HEK293 (cell line): Measurements from ENCODE around the gene TMEM220.

Experiments
- CTCF ChIP-seq: fragments of 450-650 bp; formaldehyde crosslinking; IDR thresholded peaks from 2 replicates; pipeline ENCODE4 v1.5.1; 2016; ENCODE audit warnings: missing biosample characterization, missing genetic modification characterization
- GLIS1 ChIP-seq: fragments of 450-650 bp; formaldehyde crosslinking; IDR thresholded peaks from 2 replicates; pipeline ENCODE4 v1.5.1; 2016; ENCODE audit warnings: missing biosample characterization, missing genetic modification characterization
- IKZF3 ChIP-seq: fragments of 450-650 bp; IDR thresholded peaks from 2 replicates; pipeline ENCODE4 v1.5.0; 2018; ENCODE audit warnings: missing biosample characterization, mild to moderate bottlenecking, missing genetic modification characterization, moderate library complexity
- PRDM6 ChIP-seq: fragments of 450-650 bp; formaldehyde crosslinking; IDR thresholded peaks from 2 replicates; pipeline ENCODE4 v1.5.1; 2017; ENCODE audit warnings: missing biosample characterization, missing genetic modification characterization
- REST ChIP-seq: fragments of 450-650 bp; formaldehyde crosslinking; IDR thresholded peaks from 2 replicates; pipeline ENCODE4 v1.5.1; 2016; ENCODE audit warnings: missing biosample characterization, missing genetic modification characterization
- TCF7L2 ChIP-seq: IDR thresholded peaks from 2 replicates; pipeline ENCODE4 v1.6.1; 2011; ENCODE audit warnings: low read depth, mild to moderate bottlenecking, inconsistent platforms, low read length, moderate library complexity, borderline replicate concordance
- TRIM28 ChIP-seq: IDR thresholded peaks from 2 replicates; pipeline ENCODE4 v1.6.1; 2011; ENCODE audit warnings: low read length, control low read depth, borderline replicate concordance
- ZBTB6 ChIP-seq: fragments of 450-650 bp; formaldehyde crosslinking; IDR thresholded peaks from 2 replicates; pipeline ENCODE4 v1.5.1; 2017; ENCODE audit warnings: missing biosample characterization, missing genetic modification characterization
- ZFP69B ChIP-seq: fragments of 450-650 bp; formaldehyde crosslinking; IDR thresholded peaks from 2 replicates; pipeline ENCODE4 v1.5.1; 2016; ENCODE audit warnings: missing biosample characterization, missing genetic modification characterization
- ZNF341 ChIP-seq: fragments of 450-650 bp; formaldehyde crosslinking; IDR thresholded peaks from 2 replicates; pipeline ENCODE4; 2016; ENCODE audit warnings: low read depth, missing biosample characterization, missing genetic modification characterization
- ZNF544 ChIP-seq: fragments of 450-650 bp; formaldehyde crosslinking; IDR thresholded peaks from 2 replicates; pipeline ENCODE4 v1.5.0; 2017; ENCODE audit warnings: missing biosample characterization, missing genetic modification characterization
- ZNF792 ChIP-seq: fragments of 450-650 bp; formaldehyde crosslinking; IDR thresholded peaks from 2 replicates; pipeline ENCODE4 v1.5.1; 2016; ENCODE audit warnings: missing biosample characterization, missing genetic modification characterization
- ZNF830 ChIP-seq: fragments of 450-650 bp; IDR thresholded peaks from 2 replicates; pipeline ENCODE4 v1.5.0; 2018; ENCODE audit warnings: missing biosample characterization, missing genetic modification characterization, low read depth, mild to moderate bottlenecking, moderate library complexity
- ZSCAN4 ChIP-seq: fragments of 450-650 bp; formaldehyde crosslinking; IDR thresholded peaks from 2 replicates; pipeline ENCODE4 v1.5.1; 2017; ENCODE audit warnings: missing biosample characterization, missing genetic modification characterization

GRCh38 chr17:10718547-10718946, 11.3 kb downstream of the TMEM220 start:
- TF ChIP-seq ZSCAN4, result no peak
- no peak for TF ChIP-seq ZNF544 (tag by site-specific recombination)
- TF ChIP-seq ZFP69B (tag by site-specific recombination), result no peak
- TF ChIP-seq CTCF (tag by site-specific recombination), result no peak
- TF ChIP-seq TCF7L2, result no peak
- TF ChIP-seq PRDM6 (tag by site-specific recombination), result no peak
- TF ChIP-seq ZNF341 (tag by site-specific recombination), result no peak
- TF ChIP-seq IKZF3 (tag by site-specific recombination), result no peak
- no peak for TF ChIP-seq ZNF792 (tag by site-specific recombination)
- no peak for TF ChIP-seq ZNF830 (tag by site-specific recombination)
- no peak for TF ChIP-seq TRIM28
- no peak for TF ChIP-seq REST (tag by site-specific recombination)
- TF ChIP-seq ZBTB6, result no peak
- TF ChIP-seq GLIS1, result no peak
